ENCODE results near the gene DNAI2.
"Not testable (repeated sequence)": the region's sequence is repeated elsewhere in the genome, so short reads cannot be mapped to it uniquely, and the experiment has no call there.

The DNAI2 gene

GRCh38 chr17:74244548-74244947, 29.5 kb upstream of the DNAI2 start:
- DNase-seq (ENCODE audit: low read depth in 2 of 2): no peak

- DNase-seq (ENCODE audit: low read depth in 2 of 2): no peak
These were observed 28.7 kb upstream of the DNAI2 start for GRCh38 chr17:74245145-74245831.

DNA sequence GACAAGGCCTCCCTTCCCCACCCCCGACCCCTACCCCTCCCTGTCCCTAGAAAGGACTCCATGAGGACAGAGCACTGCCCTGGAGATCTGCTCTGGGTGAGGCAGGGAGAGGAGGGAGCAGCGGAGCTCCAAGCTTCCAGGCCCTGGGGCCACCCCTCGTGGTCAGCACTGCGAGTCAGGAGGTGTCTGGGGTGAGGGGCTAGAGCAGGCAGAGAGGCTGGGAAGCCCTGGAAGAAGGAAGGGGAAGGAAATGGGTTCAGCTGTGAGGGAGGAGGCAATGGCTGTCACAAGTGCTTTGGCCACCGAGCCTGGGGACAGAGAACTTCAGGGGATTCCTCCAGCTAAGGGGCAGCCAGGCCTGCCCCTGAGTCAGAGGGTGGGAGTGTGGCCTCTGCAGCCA, 28.2 kb upstream of the DNAI2 start:
- no peak for DNase-seq (ENCODE audit: low read depth in 2 of 2)

GRCh38 chr17:74249590-74250270, 24.3 kb upstream of the DNAI2 start:
- DNase-seq (ENCODE audit: low read depth in 2 of 2): no peak

DNA sequence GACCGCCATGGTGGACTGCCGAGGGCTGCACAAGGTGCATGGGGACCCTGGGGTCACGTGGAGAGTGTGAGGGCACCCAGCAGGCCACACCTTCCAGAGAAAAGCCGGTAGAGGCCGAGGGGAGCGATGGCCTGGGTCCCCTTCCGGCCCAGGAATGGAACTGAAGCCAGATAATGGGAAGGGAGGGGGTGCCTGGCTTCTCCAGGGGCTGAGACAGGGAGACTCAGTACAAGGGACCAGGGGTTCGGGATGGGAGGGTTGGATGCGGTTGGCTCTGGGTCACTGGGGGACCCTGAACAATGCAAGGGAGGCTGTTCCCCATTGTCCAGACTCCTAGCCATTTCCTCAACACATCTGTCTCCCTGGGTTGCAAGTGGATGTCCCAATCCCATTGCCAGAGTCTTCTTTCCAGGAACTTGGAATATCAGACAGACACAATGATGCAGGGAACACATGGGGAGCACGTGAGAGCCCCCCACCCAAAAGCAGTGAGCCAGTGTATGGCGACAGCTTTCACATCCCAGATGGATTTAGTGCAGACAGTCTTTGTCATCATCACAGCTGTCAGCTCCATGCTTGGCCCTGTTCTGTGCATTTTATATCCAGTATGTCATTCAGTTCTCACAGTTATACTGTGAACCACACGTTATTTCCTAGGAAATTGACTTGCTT, 23.6 kb upstream of the DNAI2 start:
- DNase-seq (ENCODE audit: low read depth in 2 of 2): no peak

DNA sequence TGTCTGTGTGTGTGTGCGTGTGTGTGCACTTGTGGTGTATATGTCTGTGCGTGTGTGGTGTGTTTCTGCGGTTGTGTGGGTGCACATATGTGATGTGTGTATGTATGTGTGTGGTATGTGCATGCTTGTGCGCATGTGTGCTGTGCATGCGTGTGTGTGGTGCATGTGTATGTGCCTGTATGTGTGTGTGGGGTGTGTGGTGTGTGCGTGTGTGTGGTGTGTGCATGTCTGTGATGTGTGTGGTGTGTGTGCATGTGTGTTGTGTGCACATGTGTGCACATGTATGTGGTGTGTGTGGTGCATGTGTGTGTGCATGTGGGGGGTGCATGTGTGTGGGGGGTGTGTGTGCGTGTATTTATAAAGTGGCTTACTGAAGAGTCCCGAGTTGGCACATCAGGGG, 23.0 kb upstream of the DNAI2 start:
- no peak for DNase-seq (ENCODE audit: low read depth in 2 of 2)

- DNase-seq (ENCODE audit: low read depth in 2 of 2): no peak
These were observed 22.5 kb upstream of the DNAI2 start for GRCh38 chr17:74251569-74251968.

DNA sequence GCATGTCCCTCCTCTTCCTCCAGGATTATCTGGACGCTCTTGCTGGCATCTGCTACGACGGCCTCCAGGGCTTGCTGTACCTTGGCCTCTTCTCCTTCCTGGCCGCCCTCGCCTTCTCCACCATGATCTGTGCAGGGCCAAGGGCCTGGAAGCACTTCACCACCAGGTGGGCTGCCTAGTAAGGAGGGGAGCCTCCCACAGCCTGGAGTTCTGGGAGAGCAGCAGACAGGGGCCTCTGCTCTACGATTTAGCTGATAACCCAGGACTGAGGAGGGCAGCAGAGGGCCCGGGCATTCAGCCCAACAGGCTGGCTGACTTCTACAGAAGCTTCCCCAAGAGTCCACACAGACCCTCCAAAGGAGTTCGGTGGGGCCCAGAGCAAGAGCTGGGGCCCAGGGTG, 21.8 kb upstream of the DNAI2 start:
- no peak for DNase-seq (ENCODE audit: low read depth in 2 of 2)

- no peak for DNase-seq (ENCODE audit: low read depth in 2 of 2)
These were observed 21.0 kb upstream of the DNAI2 start for GRCh38 chr17:74253036-74253435.

DNA sequence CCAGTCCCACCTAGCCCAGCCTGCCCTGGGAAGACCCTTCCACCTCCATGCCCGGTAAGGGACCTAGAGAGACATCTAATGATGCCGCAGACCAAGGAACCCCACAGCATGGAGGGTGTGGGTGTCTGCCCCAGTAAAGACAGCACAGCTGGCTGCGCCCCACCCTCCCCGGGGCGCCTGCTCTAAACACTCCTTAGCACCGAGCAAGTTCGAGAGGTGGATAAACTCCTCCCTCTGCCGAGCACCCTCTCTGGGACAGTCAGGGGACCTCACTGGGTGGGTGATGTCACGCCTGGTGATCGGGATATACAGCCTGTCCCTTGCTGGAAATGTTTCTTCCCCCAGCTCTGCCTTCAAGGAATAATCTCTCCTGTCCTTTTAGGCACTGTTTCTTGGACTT, 16.7 kb upstream of the DNAI2 start:
- no peak for DNase-seq (ENCODE audit: low read depth in 2 of 2)

DNA sequence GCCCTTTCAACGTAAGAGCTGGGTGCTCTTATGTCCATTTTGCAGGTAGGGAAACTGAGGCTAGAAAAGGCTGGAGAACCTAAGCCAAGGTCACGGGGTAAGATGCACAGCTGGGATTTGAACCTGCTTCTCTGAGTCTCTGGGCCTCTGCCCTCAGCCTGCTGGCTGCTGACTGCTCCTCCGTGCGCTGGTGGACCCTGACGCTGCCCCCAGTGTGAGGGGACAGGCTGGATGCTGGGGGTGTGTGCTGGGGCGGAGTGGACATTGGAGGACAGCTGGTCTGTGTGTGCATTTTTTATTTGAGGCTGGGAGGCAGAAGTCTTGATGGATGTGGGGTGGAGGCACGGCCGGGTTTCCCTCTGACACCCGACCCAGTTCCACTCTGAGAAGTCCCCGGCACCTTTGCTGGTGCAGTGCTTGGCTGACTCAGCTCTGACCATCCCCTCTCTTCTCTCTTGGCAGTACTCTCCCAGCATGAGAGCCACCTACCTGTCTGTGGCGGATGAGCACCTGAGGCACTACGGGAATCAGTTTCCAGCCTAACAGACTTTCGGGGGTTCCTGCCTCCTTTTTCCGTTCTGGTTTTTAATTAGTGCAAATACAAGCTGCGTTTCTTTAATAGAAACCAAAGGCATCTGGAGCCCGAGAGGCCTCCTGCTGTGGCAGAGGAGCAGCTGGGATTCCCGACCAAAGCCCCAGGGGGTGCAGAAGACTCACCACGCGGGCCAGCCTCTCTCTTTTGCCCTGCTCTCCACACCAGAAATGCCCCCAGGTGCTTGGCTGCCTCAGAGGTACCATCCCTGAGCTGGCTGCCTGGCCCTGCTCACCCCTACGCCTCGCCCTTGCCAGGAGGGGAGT, 14.1 kb upstream of the DNAI2 start:
- DNase-seq (ENCODE audit: low read depth in 2 of 2): no peak

- DNase-seq (ENCODE audit: low read depth in 2 of 2): no peak
These were observed 13.5 kb upstream of the DNAI2 start for GRCh38 chr17:74260525-74260850.

DNA sequence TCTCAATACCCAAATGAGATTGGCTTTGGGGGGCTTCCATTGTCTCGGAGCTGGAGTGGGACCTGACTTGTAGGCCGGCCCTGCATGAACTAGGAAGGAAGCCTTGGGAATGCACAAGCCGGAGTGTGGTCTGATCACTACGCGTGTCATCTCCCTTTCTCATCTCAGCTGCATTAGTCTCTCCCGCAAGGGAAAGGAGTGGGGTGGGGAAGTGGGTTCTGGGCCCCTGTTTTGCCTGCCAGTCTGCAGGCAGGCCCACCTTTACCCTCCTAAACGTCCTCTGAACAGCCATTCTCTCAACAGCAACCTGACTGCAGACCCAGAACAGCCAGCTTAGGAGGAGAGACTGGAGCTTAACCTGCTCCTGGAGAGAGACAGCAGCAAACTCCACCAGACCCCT, 11.4 kb upstream of the DNAI2 start:
- no peak for DNase-seq (ENCODE audit: low read depth in 2 of 2)

DNA sequence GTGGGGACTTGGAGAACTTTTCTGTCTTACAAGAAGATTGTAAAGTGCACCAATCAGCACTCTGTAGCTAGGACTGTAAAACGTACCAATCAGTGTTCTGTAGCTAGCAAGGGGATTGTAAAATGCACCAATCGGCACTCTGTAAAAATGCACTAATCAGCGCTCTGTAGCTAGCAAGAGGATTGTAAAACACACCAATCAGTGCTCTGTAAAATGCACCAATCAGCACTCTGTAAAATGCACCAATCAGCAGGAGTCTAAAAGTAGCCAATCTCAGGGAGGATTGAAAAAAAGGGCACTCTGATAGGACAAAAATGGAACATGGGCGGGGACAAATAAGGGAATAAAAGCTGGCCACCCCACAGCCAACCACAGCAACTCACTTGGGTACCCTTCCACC, 7.0 kb upstream of the DNAI2 start:
- not testable (repeated sequence) for DNase-seq (ENCODE audit: low read depth in 2 of 2)

DNA sequence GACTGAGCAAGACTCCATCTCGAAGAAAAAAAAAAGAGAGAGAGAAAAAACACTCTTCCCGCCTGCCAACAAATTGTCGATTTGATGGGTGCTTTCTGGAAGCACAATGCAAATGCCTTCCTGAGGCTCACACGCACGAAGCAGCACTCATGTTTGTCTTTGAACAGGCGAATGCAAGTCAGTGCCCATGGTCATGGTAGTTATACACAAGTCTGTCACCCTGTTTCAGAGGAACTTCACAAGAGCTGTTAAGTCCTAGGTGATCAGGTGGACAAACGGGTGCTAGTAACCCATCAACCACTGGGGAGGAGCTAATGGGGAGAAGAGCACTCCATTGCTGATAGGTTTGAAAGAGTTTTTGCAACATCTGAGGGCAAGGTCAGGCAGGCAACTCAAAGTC, 6.5 kb upstream of the DNAI2 start:
- no peak for DNase-seq (ENCODE audit: low read depth in 2 of 2)

GRCh38 chr17:74267987-74268499, 6.0 kb upstream of the DNAI2 start:
- DNase-seq (ENCODE audit: low read depth in 2 of 2): no peak

- DNase-seq (ENCODE audit: low read depth in 2 of 2): no peak
These were observed 5.5 kb upstream of the DNAI2 start for GRCh38 chr17:74268558-74268957.

DNA sequence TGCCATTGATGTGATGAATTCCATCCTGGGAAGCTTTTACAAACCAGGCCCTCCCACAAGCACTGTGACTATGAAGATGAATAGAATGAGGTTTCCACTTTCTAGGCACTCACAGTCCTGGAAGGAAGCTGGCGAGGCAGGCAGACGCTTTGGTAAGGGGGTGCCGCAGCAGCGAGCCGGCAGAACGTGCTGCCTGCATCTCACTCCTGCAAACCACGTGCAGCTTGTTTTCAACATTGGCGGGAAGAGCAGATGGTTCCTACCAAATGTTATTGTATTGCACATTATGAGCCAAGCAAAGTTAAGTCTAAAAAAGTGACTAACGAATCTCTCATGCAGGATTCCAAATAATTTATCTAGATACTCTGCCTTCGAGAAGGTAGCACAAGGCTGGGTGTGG, 3.7 kb upstream of the DNAI2 start:
- DNase-seq (ENCODE audit: low read depth in 2 of 2): no peak

DNA sequence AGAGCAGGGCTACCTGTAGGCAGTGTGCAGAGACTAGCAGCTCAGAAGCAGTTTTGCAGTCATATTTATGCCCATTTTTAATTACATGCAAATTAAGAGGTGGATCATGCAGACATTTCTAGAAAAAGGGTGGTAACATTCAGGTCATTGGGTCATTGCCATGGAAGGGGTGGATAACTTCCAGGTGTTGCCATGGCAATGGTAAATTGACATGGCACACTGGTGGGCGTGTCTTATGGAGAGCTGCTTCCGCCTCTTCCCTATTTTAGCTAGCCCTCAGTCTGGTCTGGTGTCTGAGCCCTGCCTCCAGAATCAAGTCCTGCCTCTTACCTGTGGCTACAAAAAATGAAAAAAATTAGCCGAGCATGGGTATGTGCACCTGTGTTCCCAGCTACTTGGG, 2.8 kb upstream of the DNAI2 start:
- no peak for DNase-seq (ENCODE audit: low read depth in 2 of 2)

DNA sequence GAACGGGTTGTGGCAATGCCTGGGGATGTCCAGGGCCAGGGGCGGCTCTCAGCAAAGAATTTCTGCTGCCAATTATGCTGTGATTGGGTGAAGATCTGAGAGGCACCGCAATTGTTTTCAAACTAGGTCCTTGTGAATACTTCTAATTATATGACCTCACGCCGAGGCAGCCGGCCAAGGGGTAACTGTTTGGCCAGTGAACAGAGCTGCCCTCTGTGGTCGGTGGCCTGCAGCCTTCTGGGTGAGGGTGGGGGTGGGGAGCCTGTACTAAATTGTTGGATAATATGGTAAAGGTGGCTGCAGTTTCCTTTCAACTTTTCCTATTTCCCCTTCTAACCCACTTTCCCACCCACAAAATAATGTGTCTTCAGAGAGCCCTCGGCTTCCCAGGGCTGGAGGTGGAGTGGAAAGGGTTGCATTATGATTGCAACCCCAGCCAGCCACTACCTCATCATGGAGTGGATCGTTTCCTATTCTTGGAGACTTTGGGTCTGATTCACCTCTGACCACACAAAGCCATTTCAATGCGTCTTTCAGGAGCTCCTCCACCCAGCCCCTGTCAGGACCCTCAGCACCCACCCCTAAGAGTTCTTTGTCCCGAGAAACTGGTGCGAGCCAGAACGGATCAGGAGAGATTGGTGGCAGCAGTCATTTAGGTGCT, 2.0 kb upstream of the DNAI2 start:
- DNase-seq (ENCODE audit: low read depth in 2 of 2): no peak

- no peak for DNase-seq (ENCODE audit: low read depth in 2 of 2)
These were observed 1.3 kb upstream of the DNAI2 start for GRCh38 chr17:74272731-74273201.
